Measurements from ENCODE around the gene PROB1.
"Not testable (repeated sequence)": the region's sequence is repeated elsewhere in the genome, so short reads cannot be mapped to it uniquely, and the experiment has no call there.

Gene PROB1

GRCh38 chr5:139391570-139392323, 3.2 kb downstream of the PROB1 start:
- DNase-seq = peak; percentile 95

- peak; percentile 30 for DNase-seq
Measured at GRCh38 chr5:139390639-139391569, 4.0 kb downstream of the PROB1 start.

GRCh38 chr5:139389701-139390638, 4.9 kb downstream of the PROB1 start, which contains the start of gene MZB1:
TSS of gene MZB1 (minus strand) at chr5:139389913. CDS start at chr5:139389856, 57 bp downstream.
- no peak for DNase-seq

- peak; percentile 33 for DNase-seq
Measured at GRCh38 chr5:139388198-139388821, 6.6 kb downstream of the PROB1 start.

GRCh38 chr5:139387611-139388197, 7.2 kb downstream of the PROB1 start:
- no peak for DNase-seq

- not testable (repeated sequence) for DNase-seq
Measured at GRCh38 chr5:139386956-139387355, 7.9 kb downstream of the PROB1 start.

GRCh38 chr5:139386050-139386438, 8.9 kb downstream of the PROB1 start:
- no peak for DNase-seq

GRCh38 chr5:139385061-139386049, 9.5 kb downstream of the PROB1 start:
- DNase-seq = no peak

GRCh38 chr5:139384591-139385051, 10.3 kb downstream of the PROB1 start:
- no peak for DNase-seq

- DNase-seq = no peak
Measured at GRCh38 chr5:139383993-139384590, 10.8 kb downstream of the PROB1 start.

GRCh38 chr5:139383275-139383992, 11.5 kb downstream of the PROB1 start, which contains the start of gene SLC23A1:
TSS of gene SLC23A1 (minus strand) at chr5:139383297. CDS start at chr5:139383253, 44 bp downstream.
- no peak for DNase-seq

- no peak for DNase-seq
Measured at GRCh38 chr5:139382807-139383206, 12.1 kb downstream of the PROB1 start.

GRCh38 chr5:139381837-139382761, 12.8 kb downstream of the PROB1 start:
- DNase-seq = no peak

GRCh38 chr5:139379626-139380449, 15.1 kb downstream of the PROB1 start:
- DNase-seq = no peak

GRCh38 chr5:139378941-139379361, 16.0 kb downstream of the PROB1 start:
- DNase-seq = no peak

GRCh38 chr5:139378101-139378825, 16.6 kb downstream of the PROB1 start:
- DNase-seq = no peak
